Upper lobe of right lung (tissue), 1 donor: Measurements from ENCODE around the gene DHX34. TPM values are rescaled to one million over a fixed set of nuclear protein-coding genes. Genes with fewer than 3 reads are reported as not detected.
"Not testable (repeated sequence)": the region's sequence is repeated elsewhere in the genome, so short reads cannot be mapped to it uniquely, and the experiment has no call there.

ENCODE experiments used
- ATAC-seq: fragments of 200-7000 bp; cut with Tn5 transposase; one replicate; pipeline ENCODE4 v1.9.1; 2020; ENCODE audit warnings: mild to moderate bottlenecking, moderate library complexity
- DNase-seq: peaks from one replicate; pipeline ENCODE4 v3.0.0-alpha.2; 2020
- H3K27ac ChIP-seq: fragments of 200-600 bp; one replicate; pipeline ENCODE4 v1.8.0; 2022
- H3K27me3 ChIP-seq: fragments of 200-600 bp; one replicate; pipeline ENCODE4 v1.8.0; 2022; ENCODE audit warnings: mild to moderate bottlenecking
- H3K36me3 ChIP-seq: fragments of 200-600 bp; one replicate; pipeline ENCODE4 v1.8.0; 2022
- H3K4me1 ChIP-seq: fragments of 200-600 bp; one replicate; pipeline ENCODE4 v1.8.0; 2022
- H3K4me3 ChIP-seq: fragments of 200-600 bp; one replicate; pipeline ENCODE4 v1.8.0; 2022; ENCODE audit warnings: mild to moderate bottlenecking
- H3K9me3 ChIP-seq: fragments of 200-600 bp; one replicate; pipeline ENCODE4 v1.8.0; 2022
- intact Hi-C: fragments of 100-400 bp; cut with DNase I; formaldehyde crosslinking; loops from one replicate; pipeline ENCODE4 v1.11.0; 2022
- total RNA-seq: library from RNA; stranded (reverse); fragmentation: NEBNext Ultra II Directional; extraction: Animal tissue kit (Norgen Biotek cat#: 25700); gene quantifications from one replicate; pipeline ENCODE4 v1.2.1, GENCODE V29; 2021
- TF ChIP-seq, protein P1 (sequence below): fragments of 200-600 bp; IDR thresholded peaks from one replicate; pipeline ENCODE4 v1.8.0; 2022; ENCODE audit warnings: antibody characterized with exemption
- donor health status: DM: no; HTN: yes; CAD: no; lungs with severe emphysema.

The DHX34 gene
- total RNA-seq, 1 donor from 2014 or later, result 15.8 TPM

DNA sequence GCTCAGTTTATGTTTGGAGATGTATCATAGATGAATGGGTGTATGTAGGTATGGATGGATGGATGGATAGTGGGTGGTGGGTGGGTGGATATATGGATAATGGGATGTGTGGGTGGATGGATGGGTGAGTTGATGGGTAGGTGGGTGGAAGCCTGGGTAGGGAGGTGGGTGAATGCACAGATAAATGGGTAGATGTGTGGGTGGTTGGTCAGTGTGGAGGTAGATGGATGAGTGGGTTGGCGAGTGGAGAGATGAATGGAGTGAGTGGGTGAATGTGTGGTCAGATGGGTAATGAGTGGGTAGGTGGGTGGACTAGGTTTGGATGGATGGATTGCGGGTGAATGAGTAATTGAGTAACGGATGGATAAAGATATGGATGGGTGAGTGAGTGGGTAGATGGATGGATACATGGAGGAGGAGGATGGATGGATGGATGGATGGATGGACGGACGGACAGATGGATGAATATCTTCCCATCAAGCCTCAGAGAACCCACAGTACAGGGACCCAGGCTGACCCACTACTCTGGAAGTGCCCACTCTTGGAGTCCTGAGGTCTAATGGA, 56.8 kb downstream of the DHX34 start:
- H3K4me1 ChIP-seq, result no peaks in the 10 kb centered on the region
- DNase-seq, result no peak
- no peaks in the 10 kb centered on the region for H3K36me3 ChIP-seq
- ATAC-seq, result no peak
- H3K4me3 ChIP-seq, result no peak overlapping the region
- peaks cover 11% of the 10 kb centered on the region for H3K27me3 ChIP-seq
- no peaks in the 10 kb centered on the region for H3K9me3 ChIP-seq
- TF ChIP-seq, protein P1, sequence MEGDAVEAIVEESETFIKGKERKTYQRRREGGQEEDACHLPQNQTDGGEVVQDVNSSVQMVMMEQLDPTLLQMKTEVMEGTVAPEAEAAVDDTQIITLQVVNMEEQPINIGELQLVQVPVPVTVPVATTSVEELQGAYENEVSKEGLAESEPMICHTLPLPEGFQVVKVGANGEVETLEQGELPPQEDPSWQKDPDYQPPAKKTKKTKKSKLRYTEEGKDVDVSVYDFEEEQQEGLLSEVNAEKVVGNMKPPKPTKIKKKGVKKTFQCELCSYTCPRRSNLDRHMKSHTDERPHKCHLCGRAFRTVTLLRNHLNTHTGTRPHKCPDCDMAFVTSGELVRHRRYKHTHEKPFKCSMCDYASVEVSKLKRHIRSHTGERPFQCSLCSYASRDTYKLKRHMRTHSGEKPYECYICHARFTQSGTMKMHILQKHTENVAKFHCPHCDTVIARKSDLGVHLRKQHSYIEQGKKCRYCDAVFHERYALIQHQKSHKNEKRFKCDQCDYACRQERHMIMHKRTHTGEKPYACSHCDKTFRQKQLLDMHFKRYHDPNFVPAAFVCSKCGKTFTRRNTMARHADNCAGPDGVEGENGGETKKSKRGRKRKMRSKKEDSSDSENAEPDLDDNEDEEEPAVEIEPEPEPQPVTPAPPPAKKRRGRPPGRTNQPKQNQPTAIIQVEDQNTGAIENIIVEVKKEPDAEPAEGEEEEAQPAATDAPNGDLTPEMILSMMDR, result no peak
- no peak overlapping the region for H3K27ac ChIP-seq
- intact Hi-C loops, result loop anchor here (10.0 kb wide), 1 partner anchor 111 kb away; no protein-coding TSS in a partner anchor

DNA sequence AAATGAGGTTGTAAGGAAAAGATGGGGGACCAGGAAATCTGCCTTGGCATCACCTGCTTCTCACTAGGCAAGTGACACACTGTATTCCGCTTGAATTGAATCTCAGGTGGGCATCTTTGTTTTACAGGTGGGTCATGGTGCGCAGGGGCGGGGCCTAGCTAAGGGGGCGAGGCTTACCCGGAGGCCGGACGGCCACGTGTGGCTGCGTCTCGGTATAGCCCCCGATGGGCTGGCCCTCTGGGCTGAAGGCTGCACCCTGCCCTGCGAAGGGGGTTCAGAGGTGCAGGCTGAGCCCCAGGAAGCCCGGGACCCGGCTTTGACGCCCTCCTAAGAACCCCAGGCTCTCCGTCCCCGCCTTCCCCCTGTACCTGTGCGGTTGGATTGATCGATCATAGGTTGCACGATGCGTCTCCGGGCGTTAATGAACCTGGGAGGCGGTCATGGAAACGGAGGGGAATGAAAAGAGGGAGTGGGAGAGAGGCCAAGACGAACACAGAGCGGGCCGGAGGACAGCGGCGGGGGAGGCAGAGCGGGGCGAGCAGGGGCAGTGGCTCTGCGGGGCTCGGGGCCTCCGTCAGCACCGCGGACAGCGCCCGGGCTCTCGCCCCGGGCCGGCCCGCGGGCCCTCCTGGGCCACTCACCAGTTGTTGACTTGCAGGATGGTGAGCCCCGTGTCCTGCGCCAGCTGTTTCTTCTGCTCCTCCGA, 57.7 kb downstream of the DHX34 start:
- H3K36me3 ChIP-seq, result no peaks in the 10 kb centered on the region
- no peaks in the 10 kb centered on the region for H3K4me1 ChIP-seq
- DNase-seq, result no peak
- no peak overlapping the region for H3K4me3 ChIP-seq
- no peaks in the 10 kb centered on the region for H3K9me3 ChIP-seq
- no peak overlapping the region for H3K27ac ChIP-seq
- intact Hi-C loops, result loop anchor here (10.0 kb wide), 1 partner anchor 112 kb away; no protein-coding TSS in a partner anchor
- H3K27me3 ChIP-seq, result peaks cover 11% of the 10 kb centered on the region
- peak; percentile 58 for ATAC-seq
- TF ChIP-seq, protein P1, result no peak

DNA sequence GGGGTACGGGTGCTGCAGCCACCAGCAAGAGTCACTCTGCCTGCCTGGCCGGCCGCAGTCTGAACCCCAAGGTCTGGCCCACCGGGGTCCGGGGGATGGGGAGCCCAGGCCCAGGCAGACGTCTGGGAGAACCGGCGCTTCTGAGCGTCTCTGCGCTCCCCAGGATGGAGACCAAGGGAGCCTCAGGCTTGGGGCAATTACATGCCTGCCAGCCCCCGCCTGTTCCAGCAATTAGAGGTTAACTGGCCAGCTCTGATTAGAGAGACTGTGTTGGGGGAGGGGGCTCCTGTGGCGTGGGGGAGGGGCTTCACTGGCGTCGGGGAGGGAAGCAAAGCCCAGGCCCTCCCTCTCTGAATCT, 58.3 kb downstream of the DHX34 start:
- Histone ChIP-seq H3K4me3 (no peak overlapping the region), H3K27ac (no peak overlapping the region), H3K27me3 (peaks cover 11% of the 10 kb centered on the region), H3K9me3 (no peaks in the 10 kb centered on the region), H3K4me1 (no peaks in the 10 kb centered on the region), H3K36me3 (no peaks in the 10 kb centered on the region)
- DNase-seq (no peak), ATAC-seq (no peak)
- intact Hi-C loops, result loop anchor here (10.0 kb wide), 1 partner anchor 113 kb away; no protein-coding TSS in a partner anchor
- TF ChIP-seq, protein P1, result no peak

DNA sequence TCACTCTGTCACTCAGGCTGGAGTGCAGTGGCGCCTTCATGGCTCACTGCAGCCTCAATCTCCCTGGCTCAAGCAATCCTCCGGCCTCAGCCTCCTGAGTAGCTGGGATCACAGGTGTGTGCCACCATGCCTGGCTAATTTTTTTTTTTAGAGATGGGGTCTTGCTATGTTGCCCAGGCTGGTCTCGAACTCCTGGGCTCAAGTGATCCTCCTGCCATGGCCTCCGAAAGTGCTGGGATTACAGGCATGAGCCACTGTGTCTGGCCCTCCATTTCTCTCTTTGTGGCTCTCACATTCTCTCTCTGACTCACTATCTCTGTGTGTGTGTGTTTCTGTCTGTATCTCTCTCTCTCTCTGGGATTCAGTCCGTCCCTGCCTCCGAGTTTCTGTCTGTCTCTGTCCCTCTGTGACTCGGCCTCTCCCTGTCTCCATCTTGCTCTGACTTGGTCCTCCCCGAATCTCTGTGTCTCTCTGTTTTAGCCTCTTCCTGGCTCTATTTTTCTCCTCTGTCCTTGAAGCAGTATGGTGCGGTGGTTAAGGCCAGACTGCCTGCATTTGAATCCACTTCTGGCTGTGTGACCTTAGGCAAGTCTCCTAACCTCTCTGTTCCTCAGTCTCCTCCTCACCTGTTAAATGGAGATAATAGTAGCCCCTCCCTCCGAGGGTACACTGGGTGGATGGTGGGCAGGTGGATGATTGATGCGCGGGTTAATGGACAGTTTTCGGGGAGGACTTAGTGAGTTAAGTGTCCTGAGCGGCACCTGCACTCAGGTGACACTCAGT, 59.2 kb downstream of the DHX34 start:
- intact Hi-C loops, result loop anchor here (10.0 kb wide), 1 partner anchor 114 kb away; no protein-coding TSS in a partner anchor
- H3K4me1 ChIP-seq, result no peaks in the 10 kb centered on the region
- no peak for ATAC-seq

DNA sequence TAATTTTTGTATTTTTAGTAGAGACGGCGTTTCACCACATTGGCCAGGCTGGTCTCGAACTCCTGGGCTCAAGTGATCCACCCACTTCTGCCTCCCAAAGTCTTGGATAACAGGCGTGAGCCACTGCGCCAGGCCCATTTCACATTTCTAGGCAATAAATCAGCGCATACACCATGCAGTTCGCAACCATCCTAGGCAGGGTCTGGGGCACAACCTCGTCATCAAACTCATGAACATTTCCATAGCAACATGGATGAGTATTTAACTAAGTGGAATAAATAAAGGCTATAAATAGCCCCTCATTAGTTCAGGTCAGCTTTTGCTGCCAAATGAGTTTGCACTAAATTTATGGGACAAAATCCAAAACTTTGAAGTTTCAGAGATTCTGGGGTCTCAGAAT, 62.0 kb downstream of the DHX34 start:
- intact Hi-C loops, result no loop called here
- TF ChIP-seq, protein P1, result no peak
- no peak for DNase-seq
- no peak for ATAC-seq
- Histone ChIP-seq H3K36me3 (no peaks in the 10 kb centered on the region), H3K9me3 (no peaks in the 10 kb centered on the region), H3K27ac (no peak overlapping the region), H3K4me1 (no peaks in the 10 kb centered on the region), H3K4me3 (no peak overlapping the region), H3K27me3 (peaks cover 12% of the 10 kb centered on the region)

More for the DNA sequence above, 59.2 kb downstream of the DHX34 start:
- Histone ChIP-seq H3K27me3 (peaks cover 11% of the 10 kb centered on the region), H3K27ac (no peak overlapping the region), H3K9me3 (no peaks in the 10 kb centered on the region), H3K36me3 (no peaks in the 10 kb centered on the region), H3K4me3 (no peak overlapping the region)
- no peak for DNase-seq
- TF ChIP-seq, protein P1, result no peak

DNA sequence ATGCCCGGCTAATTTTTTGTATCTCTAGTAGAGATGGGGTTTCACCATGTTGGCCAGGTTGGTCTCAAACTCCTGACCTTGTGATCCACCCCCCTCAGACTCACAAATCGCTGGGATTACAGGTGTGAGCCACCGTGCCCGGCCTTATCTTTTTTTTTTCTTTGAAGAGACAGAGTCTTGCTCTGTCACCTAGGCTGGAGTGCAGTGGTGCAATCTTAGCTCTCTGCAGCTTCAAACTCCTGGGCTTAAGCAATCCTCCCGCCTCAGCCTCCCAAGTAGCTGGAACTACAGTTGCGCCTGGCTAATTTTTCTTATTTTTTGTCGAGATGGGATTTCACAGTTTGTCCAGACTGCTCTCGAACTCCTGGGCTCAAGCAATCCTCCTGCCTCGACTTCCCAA, 62.6 kb downstream of the DHX34 start:
- DNase-seq, H3K27ac ChIP-seq, ATAC-seq, intact Hi-C loops, H3K9me3 ChIP-seq, H3K4me3 ChIP-seq, H3K36me3 ChIP-seq, H3K4me1 ChIP-seq: not testable (repeated sequence)
- peaks cover 13% of the 10 kb centered on the region for H3K27me3 ChIP-seq
